OCI-LY1 (cell line): ENCODE data around the gene CTXND1.

Experiments used
- H2AFZ ChIP-seq: fragments of 200-600 bp; sonication (generic), shearing (Covaris generic); 2 replicates; pipeline ENCODE4 v1.6.0; 2014; ENCODE audit warnings: antibody characterized with exemption, mild to moderate bottlenecking, low read length
- H3F3A ChIP-seq: fragments of 200-600 bp; sonication (generic), shearing (Covaris generic); 2 replicates; pipeline ENCODE4 v1.6.0; 2014; ENCODE audit warnings: mild to moderate bottlenecking, antibody characterized with exemption, low read length, moderate library complexity; ENCODE audit not compliant: insufficient read depth
- H3K27ac ChIP-seq: fragments of 200-600 bp; sonication (generic); 2 replicates; pipeline ENCODE4 v1.5.1; 2014; ENCODE audit warnings: low read length, mixed run types, mild to moderate bottlenecking, low read depth; ENCODE audit not compliant: poor library complexity, severe bottlenecking
- H3K27me3 ChIP-seq: fragments of 200-600 bp; sonication (generic); 2 replicates; pipeline ENCODE4 v1.6.0; 2014; ENCODE audit warnings: antibody characterized with exemption, mild to moderate bottlenecking, low read length, moderate library complexity; ENCODE audit not compliant: insufficient read depth
- H3K36me3 ChIP-seq: fragments of 200-600 bp; sonication (generic); 2 replicates; pipeline ENCODE4 v1.6.1; 2014; ENCODE audit warnings: mild to moderate bottlenecking, antibody characterized with exemption, low read length, moderate library complexity, mixed read lengths; ENCODE audit not compliant: insufficient read depth
- H3K4me1 ChIP-seq: fragments of 200-600 bp; sonication (generic); 2 replicates; pipeline ENCODE4 v1.5.1; 2014; ENCODE audit warnings: mild to moderate bottlenecking, low read length, moderate library complexity; ENCODE audit not compliant: insufficient read depth, severe bottlenecking
- H3K4me2 ChIP-seq: fragments of 200-600 bp; sonication (generic), shearing (Covaris generic); 2 replicates; pipeline ENCODE4 v1.6.1; 2014; ENCODE audit warnings: low read length
- H3K4me3 ChIP-seq: fragments of 200-600 bp; sonication (generic); 2 replicates; pipeline ENCODE4 v1.5.1; 2014; ENCODE audit warnings: low read length, low read depth, mild to moderate bottlenecking, mixed read lengths; ENCODE audit not compliant: poor library complexity, severe bottlenecking
- H3K79me2 ChIP-seq: fragments of 200-600 bp; shearing (Covaris generic); 2 replicates; pipeline ENCODE4 v1.6.1; 2016; ENCODE audit warnings: mixed run types, low read length, mixed read lengths; ENCODE audit not compliant: insufficient read depth
- H3K9ac ChIP-seq: fragments of 200-600 bp; sonication (generic), shearing (Covaris generic); 2 replicates; pipeline ENCODE4 v1.6.1; 2014; ENCODE audit warnings: mild to moderate bottlenecking, low read length, mixed read lengths
- H3K9me2 ChIP-seq: fragments of 200-600 bp; sonication (generic), shearing (Covaris generic); 2 replicates; pipeline ENCODE4 v1.6.1; 2014; ENCODE audit warnings: low read depth, mild to moderate bottlenecking, low read length, mixed read lengths
- H3K9me3 ChIP-seq: fragments of 200-600 bp; shearing (Covaris generic); 2 replicates; pipeline ENCODE4 v1.6.1; 2014; ENCODE audit warnings: low read length, mixed read lengths
- H4K20me1 ChIP-seq: fragments of 200-600 bp; sonication (generic), shearing (Covaris generic); 2 replicates; pipeline ENCODE4 v1.6.0; 2016; ENCODE audit warnings: mild to moderate bottlenecking, low read length; ENCODE audit not compliant: insufficient read depth
- EZH2 ChIP-seq: fragments of 200-600 bp; sonication (generic), shearing (Covaris generic); IDR thresholded peaks from 2 replicates; pipeline ENCODE4 v1.8.0; 2017; ENCODE audit warnings: borderline replicate concordance, mixed run types, mild to moderate bottlenecking, antibody characterized with exemption, low read length, moderate library complexity, mixed read lengths
- TF ChIP-seq, protein P1 (sequence below): fragments of 200-600 bp; sonication (generic), shearing (Covaris generic); IDR thresholded peaks from 2 replicates; pipeline ENCODE4 v1.5.1; 2017; ENCODE audit warnings: mild to moderate bottlenecking, antibody characterized with exemption, low read length, moderate library complexity, mixed read lengths

CTXND1 gene

DNA sequence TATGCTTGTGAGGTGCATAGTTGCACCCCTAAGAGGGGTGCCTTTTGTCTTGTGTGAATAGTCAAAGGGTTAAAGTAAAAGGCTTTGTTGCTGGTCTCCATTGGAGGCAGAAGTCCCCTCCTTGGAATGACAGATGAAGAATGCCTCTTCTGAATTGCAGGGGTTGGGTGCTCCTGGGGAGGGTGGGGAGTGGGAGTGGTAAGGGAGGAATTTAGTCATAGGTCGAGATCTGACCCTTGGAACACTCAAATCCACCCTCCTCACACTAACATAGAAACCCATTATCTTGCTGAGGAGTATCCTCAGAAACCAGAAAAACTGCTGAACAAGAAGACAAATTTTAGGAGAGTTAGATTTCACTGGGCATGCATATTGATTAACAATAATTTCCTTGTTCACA lies 4.7 kb downstream of the CTXND1 start:
- Histone ChIP-seq H3K79me2 (no peaks in the 10 kb centered on the region), H4K20me1 (no peaks in the 10 kb centered on the region), H3K27ac (no peak overlapping the region), H3F3A (no peaks in the 10 kb centered on the region), H3K9me2 (no peaks in the 10 kb centered on the region), H3K9me3 (no peaks in the 10 kb centered on the region), H2AFZ (no peak overlapping the region), H3K4me3 (no peak overlapping the region), H3K9ac (no peak overlapping the region), H3K27me3 (0 out of 2 replicates have a peak, but pooled peaks cover 5% of the 10 kb centered on the region), H3K36me3 (no peaks in the 10 kb centered on the region), H3K4me1 (peaks cover 4% of the 10 kb centered on the region), H3K4me2 (no peak overlapping the region)
- TF ChIP-seq, protein P1, sequence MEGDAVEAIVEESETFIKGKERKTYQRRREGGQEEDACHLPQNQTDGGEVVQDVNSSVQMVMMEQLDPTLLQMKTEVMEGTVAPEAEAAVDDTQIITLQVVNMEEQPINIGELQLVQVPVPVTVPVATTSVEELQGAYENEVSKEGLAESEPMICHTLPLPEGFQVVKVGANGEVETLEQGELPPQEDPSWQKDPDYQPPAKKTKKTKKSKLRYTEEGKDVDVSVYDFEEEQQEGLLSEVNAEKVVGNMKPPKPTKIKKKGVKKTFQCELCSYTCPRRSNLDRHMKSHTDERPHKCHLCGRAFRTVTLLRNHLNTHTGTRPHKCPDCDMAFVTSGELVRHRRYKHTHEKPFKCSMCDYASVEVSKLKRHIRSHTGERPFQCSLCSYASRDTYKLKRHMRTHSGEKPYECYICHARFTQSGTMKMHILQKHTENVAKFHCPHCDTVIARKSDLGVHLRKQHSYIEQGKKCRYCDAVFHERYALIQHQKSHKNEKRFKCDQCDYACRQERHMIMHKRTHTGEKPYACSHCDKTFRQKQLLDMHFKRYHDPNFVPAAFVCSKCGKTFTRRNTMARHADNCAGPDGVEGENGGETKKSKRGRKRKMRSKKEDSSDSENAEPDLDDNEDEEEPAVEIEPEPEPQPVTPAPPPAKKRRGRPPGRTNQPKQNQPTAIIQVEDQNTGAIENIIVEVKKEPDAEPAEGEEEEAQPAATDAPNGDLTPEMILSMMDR, result no peak
- no peak for TF ChIP-seq EZH2

DNA sequence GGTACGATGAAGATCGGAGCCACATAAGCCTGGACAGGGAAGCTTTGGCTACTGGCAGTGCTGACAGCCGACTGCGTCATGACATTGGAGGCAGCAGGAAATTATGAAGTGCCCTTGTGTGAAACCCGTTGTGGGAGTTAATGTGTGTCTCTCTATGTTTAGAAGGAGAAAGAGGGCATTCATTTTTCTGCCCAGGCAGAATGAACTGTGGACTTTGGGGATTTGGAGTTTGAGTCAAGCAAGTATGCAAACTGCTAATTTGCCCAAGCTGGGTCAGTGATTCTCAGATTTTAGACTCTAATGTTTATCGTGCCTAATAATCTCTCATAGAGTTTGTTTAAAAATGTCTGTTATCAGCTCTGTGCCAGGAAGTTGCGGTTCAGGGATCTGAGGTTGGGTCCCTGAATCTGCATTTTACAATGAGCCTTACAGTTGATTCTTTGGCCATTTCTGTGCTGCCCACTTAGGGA lies 5.6 kb downstream of the CTXND1 start:
- no peak overlapping the region for H2AFZ ChIP-seq

DNA sequence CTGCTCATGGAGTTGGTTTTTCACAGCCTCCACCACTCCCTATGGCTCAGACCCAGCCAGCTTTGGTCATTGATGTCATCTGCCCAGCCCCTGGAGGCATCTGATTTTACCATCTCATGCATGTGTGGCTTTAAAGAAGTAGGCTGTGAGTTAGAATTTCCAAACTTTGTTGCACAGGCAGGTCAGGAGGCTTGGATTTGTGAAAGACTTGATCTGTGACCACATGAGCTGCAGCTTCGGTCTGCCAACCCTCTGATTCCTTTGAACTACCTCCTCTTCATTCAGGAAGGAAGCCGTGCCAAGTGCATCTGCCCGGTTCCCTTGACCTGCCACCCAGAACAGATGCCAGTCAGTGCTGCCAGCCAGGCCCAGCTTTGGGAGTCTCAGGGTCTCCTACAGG lies 9.2 kb downstream of the CTXND1 start:
- H3K9me3 ChIP-seq, result no peaks in the 10 kb centered on the region
- no peak overlapping the region for H3K9ac ChIP-seq
- no peaks in the 10 kb centered on the region for H3K9me2 ChIP-seq
- no peaks in the 10 kb centered on the region for H3F3A ChIP-seq
- H4K20me1 ChIP-seq, result no peaks in the 10 kb centered on the region
- 0 out of 2 replicates have a peak, but pooled peaks cover 3% of the 10 kb centered on the region for H3K27me3 ChIP-seq
- H3K4me2 ChIP-seq, result no peak overlapping the region
- H2AFZ ChIP-seq, result no peak overlapping the region
- H3K79me2 ChIP-seq, result no peaks in the 10 kb centered on the region
- no peak overlapping the region for H3K4me3 ChIP-seq
- no peaks in the 10 kb centered on the region for H3K36me3 ChIP-seq
- no peak overlapping the region for H3K27ac ChIP-seq
- H3K4me1 ChIP-seq, result peaks cover 6% of the 10 kb centered on the region
- no peak for TF ChIP-seq EZH2
- TF ChIP-seq, protein P1, result no peak

More for the DNA sequence above, 5.6 kb downstream of the CTXND1 start:
- no peak overlapping the region for H3K4me2 ChIP-seq
- no peaks in the 10 kb centered on the region for H3K9me2 ChIP-seq
- peaks cover 6% of the 10 kb centered on the region for H3K4me1 ChIP-seq
- H3K27ac ChIP-seq, result no peak overlapping the region
- H4K20me1 ChIP-seq, result no peaks in the 10 kb centered on the region
- H3K36me3 ChIP-seq, result no peaks in the 10 kb centered on the region
- H3K4me3 ChIP-seq, result no peak overlapping the region
- TF ChIP-seq, protein P1, result no peak
- TF ChIP-seq EZH2, result no peak
- H3K9ac ChIP-seq, result no peak overlapping the region
- no peaks in the 10 kb centered on the region for H3K79me2 ChIP-seq
- H3F3A ChIP-seq, result no peaks in the 10 kb centered on the region
- H3K27me3 ChIP-seq, result 0 out of 2 replicates have a peak, but pooled peaks cover 5% of the 10 kb centered on the region
- no peaks in the 10 kb centered on the region for H3K9me3 ChIP-seq
